Activated naive CD4-positive, alpha-beta T cell treated with anti-CD3 and anti-CD28 coated beads, Interleukin-2, amount 50 U/mL, for 72 hours (primary cell): ENCODE results near the gene WFS1. TPM values are rescaled to one million over a fixed set of nuclear protein-coding genes. Genes with fewer than 3 reads are reported as not detected.

Source experiments
- ATAC-seq, 2 donors: fragments of 150-1000 bp; cut with Tn5 transposase; 2 replicates each; pipeline ENCODE4 v1.10.0; 2021; ENCODE audit warnings: mild to moderate bottlenecking in 2 of 2, moderate library complexity in 2 of 2
- DNase-seq, 2 donors: peaks; one replicate each; pipeline ENCODE4 v3.0.0; 2021 to 2022; ENCODE audit warnings: low spot score in 2 of 2
- H3K27ac Mint-ChIP-seq, 2 donors: one replicate each; pipeline ENCODE4 v1.8.0; 2022; ENCODE audit warnings: mild to moderate bottlenecking in 2 of 2, mixed read lengths in 2 of 2
- H3K36me3 Mint-ChIP-seq, 2 donors: one replicate each; pipeline ENCODE4 v1.8.0; 2022; ENCODE audit warnings: mixed read lengths in 2 of 2
- H3K9me3 Mint-ChIP-seq, 2 donors: one replicate each; pipeline ENCODE4 v1.8.0; 2022; ENCODE audit warnings: mixed read lengths in 2 of 2
- total RNA-seq, 2 donors: library from RNA; stranded (reverse); gene quantifications; one replicate each; pipeline ENCODE4 v1.2.3, GENCODE V29; 2022

The WFS1 gene
- total RNA-seq, 2 donors from 2014 or later = 1.8 to 3.2 TPM

GRCh38 chr4:6322067-6322760, 52.6 kb downstream of the WFS1 start:
- Mint-ChIP-seq H3K36me3 (no peaks in the 10 kb centered on the region), H3K27ac (no peak overlapping the region), H3K9me3 (no peaks in the 10 kb centered on the region)
- DNase-seq (no peak), ATAC-seq (no peak)

- no peak overlapping the region for H3K27ac Mint-ChIP-seq
- H3K9me3 Mint-ChIP-seq = no peaks in the 10 kb centered on the region
- DNase-seq = no peak
- no peak for ATAC-seq
- no peaks in the 10 kb centered on the region for H3K36me3 Mint-ChIP-seq
These were observed 53.3 kb downstream of the WFS1 start for GRCh38 chr4:6322761-6323566.

GRCh38 chr4:6324461-6324998, 54.9 kb downstream of the WFS1 start:
- H3K27ac Mint-ChIP-seq = no peak overlapping the region
- no peaks in the 10 kb centered on the region for H3K9me3 Mint-ChIP-seq
- no peak for DNase-seq
- H3K36me3 Mint-ChIP-seq = no peaks in the 10 kb centered on the region
- no peak for ATAC-seq

GRCh38 chr4:6324999-6325787, 55.5 kb downstream of the WFS1 start:
- Mint-ChIP-seq H3K27ac (no peak overlapping the region), H3K36me3 (no peaks in the 10 kb centered on the region), H3K9me3 (no peaks in the 10 kb centered on the region)
- ATAC-seq (no peak), DNase-seq (no peak)

GRCh38 chr4:6325788-6326290, 56.2 kb downstream of the WFS1 start:
- ATAC-seq (no peak), DNase-seq (no peak)
- Mint-ChIP-seq H3K9me3 (no peaks in the 10 kb centered on the region), H3K36me3 (no peaks in the 10 kb centered on the region), H3K27ac (peak overlapping the region in 1 of 2 donors; percentile 19)

- Mint-ChIP-seq H3K36me3 (no peaks in the 10 kb centered on the region), H3K27ac (peak overlapping the region in 1 of 2 donors; percentile 19), H3K9me3 (no peaks in the 10 kb centered on the region)
- ATAC-seq (no peak), DNase-seq (no peak)
These were observed 56.8 kb downstream of the WFS1 start for GRCh38 chr4:6326312-6327060.

- ATAC-seq (peak; percentile 82), DNase-seq (peak; percentile 60 to 85)
- Mint-ChIP-seq H3K27ac (no peak overlapping the region), H3K9me3 (no peaks in the 10 kb centered on the region), H3K36me3 (no peaks in the 10 kb centered on the region)
These were observed 57.7 kb downstream of the WFS1 start for GRCh38 chr4:6327220-6327917.

GRCh38 chr4:6328526-6328925, 58.9 kb downstream of the WFS1 start:
- Mint-ChIP-seq H3K9me3 (no peaks in the 10 kb centered on the region), H3K36me3 (no peaks in the 10 kb centered on the region), H3K27ac (no peak overlapping the region)
- ATAC-seq = no peak
- DNase-seq = no peak

GRCh38 chr4:6329478-6330383, 60.1 kb downstream of the WFS1 start:
- ATAC-seq (no peak), DNase-seq (no peak)
- no peak overlapping the region for H3K27ac Mint-ChIP-seq
- no peaks in the 10 kb centered on the region for H3K9me3 Mint-ChIP-seq
- H3K36me3 Mint-ChIP-seq = no peaks in the 10 kb centered on the region

GRCh38 chr4:6330384-6330767, 60.7 kb downstream of the WFS1 start:
- Mint-ChIP-seq H3K27ac (no peak overlapping the region), H3K9me3 (no peaks in the 10 kb centered on the region), H3K36me3 (no peaks in the 10 kb centered on the region)
- no peak for ATAC-seq
- no peak for DNase-seq

GRCh38 chr4:6331018-6331417, 61.4 kb downstream of the WFS1 start:
- peak in 1 of 2 donors; percentile 37 for ATAC-seq
- Mint-ChIP-seq H3K9me3 (no peaks in the 10 kb centered on the region), H3K36me3 (no peaks in the 10 kb centered on the region), H3K27ac (no peak overlapping the region)
- DNase-seq = peak in 1 of 2 donors; percentile 40

GRCh38 chr4:6331468-6331867, 61.8 kb downstream of the WFS1 start:
- no peaks in the 10 kb centered on the region for H3K9me3 Mint-ChIP-seq
- no peak overlapping the region for H3K27ac Mint-ChIP-seq
- DNase-seq (no peak), ATAC-seq (no peak)
- no peaks in the 10 kb centered on the region for H3K36me3 Mint-ChIP-seq

- no peaks in the 10 kb centered on the region for H3K9me3 Mint-ChIP-seq
- no peak for ATAC-seq
- DNase-seq = peak in 1 of 2 donors; percentile 26
- no peak overlapping the region for H3K27ac Mint-ChIP-seq
- no peaks in the 10 kb centered on the region for H3K36me3 Mint-ChIP-seq
These were observed 62.5 kb downstream of the WFS1 start for GRCh38 chr4:6332042-6332668.

- Mint-ChIP-seq H3K27ac (no peak overlapping the region), H3K36me3 (no peaks in the 10 kb centered on the region), H3K9me3 (no peaks in the 10 kb centered on the region)
- no peak for ATAC-seq
- DNase-seq = no peak
These were observed 63.0 kb downstream of the WFS1 start for GRCh38 chr4:6332669-6333050.
